HG03558 (cell line): Measurements from ENCODE around the gene IKZF1.
"Not testable (repeated sequence)": the region's sequence is repeated elsewhere in the genome, so short reads cannot be mapped to it uniquely, and the experiment has no call there.

Source experiments
- ATAC-seq: cut with Tn5 transposase; IDR thresholded peaks from one replicate; pipeline ENCODE4 v1.9.1; 2021; ENCODE audit warnings: moderate number of reproducible peaks; ENCODE audit not compliant: unreplicated experiment; ENCODE audit errors: extremely low read depth

IKZF1 gene

GRCh38 chr7:50331564-50332208, 27.2 kb downstream of the IKZF1 start:
- peak; percentile 50 for ATAC-seq

DNA sequence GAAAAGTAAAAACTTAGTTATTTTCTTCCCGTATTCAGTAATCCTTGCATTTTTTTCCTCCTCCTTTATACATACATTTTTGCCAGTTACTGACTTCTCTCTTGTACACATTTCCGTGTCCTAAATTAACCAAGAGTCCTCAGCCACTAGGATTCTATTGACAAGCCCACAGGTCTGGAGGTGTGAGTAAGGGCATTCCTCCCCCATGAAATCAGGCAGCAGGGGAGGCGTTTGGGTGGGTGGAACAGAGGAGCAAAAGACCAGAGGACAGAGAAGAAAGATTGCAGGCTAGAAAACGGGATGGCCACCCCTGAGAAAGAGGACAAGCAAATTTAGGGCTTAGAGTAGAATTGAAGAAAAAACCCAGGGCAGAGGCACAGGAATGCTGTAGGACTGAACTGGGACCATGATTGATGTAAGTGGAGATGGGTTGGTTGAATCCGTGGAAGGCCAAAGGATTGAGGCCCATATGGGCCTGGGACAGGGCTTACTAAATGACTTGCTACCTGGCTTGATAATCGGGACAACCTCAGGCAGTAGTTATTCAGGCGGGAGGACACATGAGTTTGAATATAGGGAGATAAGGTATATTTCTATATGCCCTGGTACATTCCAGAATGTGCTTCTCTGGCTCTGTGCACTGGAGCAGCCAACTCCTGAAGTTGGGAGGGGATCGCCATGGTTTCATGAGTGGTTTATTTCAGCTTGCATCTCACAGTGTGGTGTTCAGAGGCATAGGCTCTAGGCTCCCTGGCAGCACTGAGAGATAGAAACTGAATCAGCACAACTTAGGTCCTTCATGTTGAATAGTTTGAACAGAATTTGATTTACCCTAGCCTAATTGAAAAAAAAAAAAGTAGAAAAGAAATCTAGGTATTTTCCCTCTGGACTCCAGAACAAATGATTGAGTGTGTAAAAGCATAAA, 28.0 kb downstream of the IKZF1 start:
- no peak for ATAC-seq

DNA sequence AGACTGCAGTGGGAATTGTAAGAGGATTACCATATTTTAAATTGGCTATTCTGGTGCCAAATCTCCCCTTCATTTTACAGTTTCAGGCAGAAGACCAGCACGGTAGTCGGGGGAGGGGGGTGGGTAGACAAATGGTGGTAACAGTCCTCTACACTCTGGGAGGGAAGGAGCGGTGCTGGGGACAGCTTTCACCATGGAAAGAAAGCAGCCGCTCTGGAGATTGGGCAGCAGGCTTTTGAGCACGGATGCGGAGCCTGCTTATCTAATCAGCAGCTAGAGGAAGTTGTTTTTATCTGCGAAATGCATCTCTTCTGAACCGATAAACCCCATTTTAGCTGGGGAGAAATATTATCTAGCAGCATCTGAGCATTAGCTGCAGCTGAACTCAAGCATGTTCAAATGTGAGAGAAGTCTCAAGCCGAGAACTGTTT, 28.7 kb downstream of the IKZF1 start:
- no peak for ATAC-seq

DNA sequence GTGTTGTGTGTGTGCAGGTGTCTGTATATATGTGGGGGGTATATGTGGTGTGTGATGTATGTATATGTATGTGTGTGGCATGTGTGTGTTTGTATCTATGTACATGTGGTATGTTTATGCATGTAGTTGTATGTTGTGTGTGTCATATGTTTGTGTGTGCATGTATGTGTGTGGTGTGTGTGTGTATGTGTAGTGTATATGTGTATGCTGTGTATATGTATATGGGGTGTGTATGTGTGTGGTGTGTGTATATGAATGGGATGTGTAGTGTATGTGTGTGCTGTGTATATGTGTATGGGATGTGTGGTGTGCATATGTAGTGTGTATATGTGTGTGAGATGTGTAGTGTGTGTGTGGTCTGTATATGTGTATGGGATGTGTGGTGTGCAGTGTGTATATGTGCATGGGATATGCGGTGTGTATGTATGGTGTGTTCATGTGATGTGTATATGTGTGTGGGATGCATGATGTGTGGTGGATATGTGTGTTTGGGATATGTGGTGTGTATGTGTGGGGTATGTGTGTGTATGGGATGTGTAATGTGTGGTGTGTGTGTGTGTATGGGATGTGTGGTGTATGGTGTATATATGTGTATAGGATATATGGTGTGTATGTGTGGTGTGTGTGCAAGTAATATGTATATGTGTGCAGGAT, 30.0 kb downstream of the IKZF1 start:
- ATAC-seq: no peak

DNA sequence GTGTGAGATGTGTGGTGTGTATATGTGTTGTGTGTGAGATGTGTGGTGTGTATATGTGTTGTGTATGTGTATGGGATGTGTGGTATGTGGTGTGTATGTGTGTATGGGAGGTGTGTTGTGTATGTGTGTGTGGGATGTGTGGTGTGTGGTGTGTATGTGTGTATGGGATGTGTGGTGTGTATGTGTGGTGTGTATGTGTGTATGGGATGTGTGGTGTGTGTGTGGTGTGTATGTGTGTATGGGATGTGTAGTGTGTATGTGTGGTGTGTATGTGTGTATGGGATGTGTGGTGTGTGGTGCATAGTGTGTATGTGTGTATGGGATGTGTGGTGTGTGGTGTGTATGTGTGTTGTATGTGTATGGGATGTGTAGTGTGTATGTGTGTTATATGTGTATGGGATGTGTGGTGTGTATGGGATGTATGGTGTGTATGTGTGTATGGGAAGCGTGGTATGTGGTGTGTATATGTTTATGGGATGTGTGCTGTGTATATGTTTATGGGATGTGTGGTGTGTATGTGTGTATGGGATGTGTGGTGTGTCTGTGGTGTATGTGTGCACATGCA, 30.8 kb downstream of the IKZF1 start:
- no peak for ATAC-seq

DNA sequence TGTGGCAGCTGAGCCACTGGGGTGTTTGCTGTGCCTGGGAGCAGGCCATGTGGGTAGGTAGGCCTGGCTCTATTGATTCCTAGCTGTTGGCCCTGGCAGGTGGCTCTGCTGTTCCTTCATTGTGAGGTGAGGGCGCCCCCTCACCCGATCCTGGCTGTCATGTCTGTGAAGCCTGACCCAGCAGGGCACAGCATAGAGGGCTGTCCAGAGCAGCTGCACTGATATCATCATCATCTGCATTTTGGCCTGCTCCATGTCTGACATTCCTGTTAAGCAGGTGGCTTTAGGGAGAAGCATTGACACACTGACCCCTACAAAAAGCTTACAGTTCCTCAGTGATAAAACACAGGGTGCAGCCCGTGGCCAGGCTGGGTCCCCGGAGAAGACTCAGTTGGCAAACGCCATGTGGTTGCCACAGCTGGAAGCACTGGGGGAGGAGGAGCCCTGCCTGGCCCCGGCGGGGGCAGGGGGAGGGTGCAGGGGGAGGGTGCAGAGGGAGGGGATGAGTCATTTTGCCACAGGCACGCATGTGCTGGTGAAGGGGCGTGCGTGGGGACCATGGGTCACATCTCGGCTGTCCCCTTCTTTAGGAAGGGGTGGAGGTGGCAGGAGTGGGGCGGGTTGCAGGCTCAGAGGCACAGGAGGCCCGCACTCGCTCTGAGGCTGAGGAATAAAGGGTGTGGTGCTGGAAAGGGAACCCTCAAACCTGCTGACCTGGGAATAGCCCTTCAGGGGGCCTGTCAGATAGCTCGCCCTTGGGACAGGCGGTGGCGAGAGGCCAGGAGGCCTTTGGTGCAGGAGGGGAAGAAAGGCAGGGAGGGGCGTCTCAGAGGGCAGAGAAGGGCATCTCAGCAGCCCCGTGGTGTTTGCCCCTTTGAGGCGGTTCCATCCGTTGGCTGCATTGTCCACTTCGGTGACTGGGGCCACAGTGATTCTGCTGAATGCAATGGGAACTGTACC, 31.6 kb downstream of the IKZF1 start:
- no peak for ATAC-seq

DNA sequence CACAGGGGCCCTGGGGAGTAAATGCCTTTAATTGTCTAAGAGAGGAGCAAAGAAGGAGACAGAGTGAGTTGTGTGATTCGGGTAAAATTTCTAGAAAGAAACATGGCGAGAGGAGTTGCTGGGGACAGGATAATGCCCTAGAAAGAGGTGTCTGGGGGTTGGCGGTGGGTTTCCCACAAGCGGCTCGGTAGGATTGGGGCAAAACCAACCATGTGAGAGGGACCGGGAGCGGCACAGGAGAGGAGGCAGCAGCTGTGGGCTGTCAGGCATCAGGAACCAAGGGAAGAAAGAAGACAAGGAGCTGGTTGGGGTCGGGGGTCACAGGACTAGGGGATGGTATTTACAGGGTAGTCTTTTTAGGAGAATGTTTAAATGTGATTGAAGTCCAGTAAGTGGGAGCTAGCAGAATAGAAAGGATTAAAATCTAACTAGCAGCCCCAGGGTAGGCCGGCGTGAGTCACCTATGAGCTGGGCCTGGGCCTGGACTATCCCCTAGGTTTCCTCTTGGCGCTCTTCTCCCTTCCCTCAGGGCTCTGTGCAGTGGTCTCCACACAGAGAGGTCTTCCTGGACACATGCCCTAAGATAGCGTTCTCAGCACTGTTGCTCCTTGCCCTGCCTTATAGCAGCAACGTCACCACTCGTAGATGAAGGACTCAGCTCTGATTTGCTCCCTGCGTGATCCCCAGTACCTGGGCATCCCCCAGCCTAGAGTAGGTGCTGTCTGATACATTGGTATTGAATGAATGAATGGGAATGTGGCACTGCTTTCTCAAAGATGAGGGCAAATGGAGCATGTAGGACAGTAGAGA, 32.6 kb downstream of the IKZF1 start:
- no peak for ATAC-seq

DNA sequence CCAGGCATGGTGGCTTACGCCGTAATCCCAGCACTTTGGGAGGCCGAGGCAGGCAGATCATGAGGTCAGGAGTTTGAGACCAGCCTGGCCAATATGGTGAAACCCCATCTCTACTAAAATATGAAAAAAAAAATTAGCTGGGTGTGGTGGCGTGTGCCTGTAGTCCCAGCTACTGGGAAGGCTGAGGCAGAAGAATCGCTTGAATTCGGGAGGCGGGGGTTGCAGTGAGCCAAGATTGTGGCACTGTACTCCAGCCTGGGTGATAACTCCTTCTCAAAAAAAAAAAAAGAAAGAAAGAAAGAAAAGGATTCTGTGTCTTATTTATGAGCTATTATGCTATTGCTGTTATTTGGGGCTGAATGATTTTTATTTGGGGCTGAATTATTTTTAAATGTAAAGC, 35.0 kb downstream of the IKZF1 start:
- ATAC-seq: not testable (repeated sequence)

- ATAC-seq: no peak
Observed at GRCh38 chr7:50339990-50340500, 35.5 kb downstream of the IKZF1 start.

- no peak for ATAC-seq
Observed at GRCh38 chr7:50341724-50342123, 37.2 kb downstream of the IKZF1 start.

DNA sequence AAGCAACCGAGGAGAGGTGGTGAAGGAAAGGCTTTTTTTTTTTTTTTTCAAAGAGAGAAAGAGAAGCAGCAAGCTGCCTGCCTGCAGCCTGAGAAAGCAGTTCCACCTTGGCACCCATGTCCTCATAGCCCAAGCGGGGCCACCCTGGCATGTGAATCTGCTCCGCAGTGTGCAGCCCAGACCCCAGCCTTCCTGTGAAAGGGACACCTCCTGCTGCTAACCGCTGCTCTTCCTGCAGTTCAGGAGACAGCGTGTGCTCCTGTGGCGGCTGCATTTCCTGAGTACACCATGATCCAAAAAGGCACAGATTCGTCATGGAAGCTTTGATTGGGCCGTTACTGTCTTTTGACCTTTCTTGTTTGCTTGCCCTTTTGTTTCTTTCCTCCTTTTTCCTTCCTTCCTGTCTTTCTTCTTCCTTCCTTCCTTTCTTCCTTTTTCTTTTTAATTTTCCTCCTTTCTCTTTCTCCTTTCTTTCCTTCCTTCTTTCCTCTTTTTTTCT, 38.1 kb downstream of the IKZF1 start:
- ATAC-seq: no peak

- ATAC-seq: no peak
Observed at GRCh38 chr7:50346545-50347497, 42.3 kb downstream of the IKZF1 start.

DNA sequence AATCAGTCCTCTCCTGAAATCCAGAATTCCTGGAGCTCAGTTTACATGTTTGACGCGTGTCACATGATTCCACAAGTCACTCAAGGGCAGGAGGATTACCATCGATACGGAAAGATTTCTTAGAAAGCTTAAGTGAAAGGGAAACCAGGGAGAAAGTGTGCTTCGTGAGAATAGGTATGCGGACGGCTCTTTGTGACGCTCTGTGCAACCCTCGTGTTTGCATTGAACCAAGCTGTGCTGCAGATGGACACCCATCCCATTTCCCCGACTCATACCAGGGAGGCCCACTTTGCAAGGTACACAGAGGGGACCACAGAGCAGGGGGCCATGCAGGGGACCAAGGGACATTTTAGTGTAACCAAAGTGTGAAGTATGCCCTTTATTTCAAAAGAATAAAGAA, 43.2 kb downstream of the IKZF1 start:
- no peak for ATAC-seq

GRCh38 chr7:50348469-50349162, 44.1 kb downstream of the IKZF1 start:
- no peak for ATAC-seq

- ATAC-seq: no peak
Observed at GRCh38 chr7:50349399-50349798, 44.9 kb downstream of the IKZF1 start.

GRCh38 chr7:50349963-50350944, 45.7 kb downstream of the IKZF1 start:
- peak; percentile 51 for ATAC-seq
